Pancreas (tissue), 10 donors: ENCODE results near the gene CRABP1. TPM values are rescaled to one million over a fixed set of nuclear protein-coding genes. Genes with fewer than 3 reads are reported as not detected.

Experiments
- ATAC-seq, 4 donors: fragments of 200-7000 bp; cut with Tn5 transposase; one replicate each; pipeline versions ENCODE4 v1.8.0 to v1.9.1; 2020; ENCODE audit warnings: mild to moderate bottlenecking in 4 of 4, moderate library complexity in 4 of 4
- DNase-seq, 6 donors: peaks; one replicate each; pipeline ENCODE4 v3.0.0-alpha.2; 2020
- FAIRE-seq: peaks from 2 replicates; lab custom pipeline; 2012; peaks lifted over from hg19 to GRCh38; lab: Jason Lieb, UNC
- H3K27ac ChIP-seq, 4 donors: fragments of 200-600 bp; sonication (generic); 1 replicate in 3 of 4; 2 replicates in 1 of 4; pipeline versions ENCODE4 v1.5.0 to v1.8.0; 2020
- H3K27me3 ChIP-seq, 4 donors: fragments of 200-600 bp; one replicate each; pipeline ENCODE4 v1.8.0; 2021
- H3K36me3 ChIP-seq, 3 donors: fragments of 200-600 bp; sonication (generic) in 1 of 3; one replicate each; pipeline versions ENCODE4 v1.5.0 to v1.8.0; 2020 to 2021
- H3K4me1 ChIP-seq, 3 donors: fragments of 200-600 bp; one replicate each; pipeline ENCODE4 v1.8.0; 2021
- H3K4me3 ChIP-seq, 4 donors: fragments of 200-600 bp; sonication (generic) in 2 of 4; one replicate each; pipeline versions ENCODE4 v1.5.0 to v1.8.0; 2020 to 2021
- H3K9me3 ChIP-seq, 4 donors: fragments of 200-600 bp; one replicate each; pipeline ENCODE4 v1.8.0; 2021
- CTCF ChIP-seq, 4 donors: fragments of 200-600 bp; sonication (generic) in 3 of 4; IDR thresholded peaks; one replicate each; pipeline versions ENCODE4 v1.5.0 to v1.8.0; 2021; ENCODE audit warnings: antibody characterized with exemption in 4 of 4
- WGBS, 2 donors: extraction: QIAGEN DNeasy Blood & Tissue Kit; methylation state at CpG; one replicate each; pipeline ENCODE4 v1.1.7; 2013; 5-methylcytosine and 5-hydroxymethylcytosine counted together
- intact Hi-C, 3 donors: fragments of 100-400 bp; cut with DNase I; formaldehyde crosslinking; loops; one replicate each; pipeline versions ENCODE4 v1.11.1 to v1.14.2; 2022
- polyA plus RNA-seq, 2 donors: library from polyadenylated mRNA; stranded (reverse); fragments of 200-250 nt; gene quantifications; one replicate each; pipeline ENCODE4 v1.2.3, GENCODE V29; 2013
- total RNA-seq, 6 donors: library from RNA; stranded (reverse); fragmentation: NEBNext Ultra II Directional in 4 of 6; extraction: Animal tissue kit (Norgen Biotek cat#: 25700) in 4 of 6; gene quantifications; one replicate each; pipeline versions ENCODE4 v1.2.1 to v1.2.4, GENCODE V29; 2021 to 2023
- donor health status: healthy with polysubstance abuse.
- donor health status: DM: no; HTN: no; CAD: no; lungs with moderate emphysema.
- donor health status: DM: no; HTN: no; CAD: no.
- donor health status: control.
- donor health status: control.
- donor health status: Bipolar disorder and iron deficiency.
- donor health status: DM: yes; HTN: yes; CAD: no.
- donor health status: DM: no; HTN: no; CAD: no.
- donor health status: DM: no; HTN: no; CAD: no.
- donor health status: DM: yes; HTN: yes; CAD: no.

CRABP1 gene
- total and polyA plus RNA-seq, 8 donors: 0.20 to 11.8 (median 0.37) TPM; not detected in 3

GRCh38 chr15:78304216-78305066 lies 35.7 kb upstream of the CRABP1 start:
- no peaks in the 10 kb centered on the region for H3K4me1 ChIP-seq
- peaks cover 0 to 6% (median 0%) of the 10 kb centered on the region in 4 donors for H3K27me3 ChIP-seq
- H3K9me3 ChIP-seq: no peaks in the 10 kb centered on the region
- no peak overlapping the region for H3K27ac ChIP-seq
- no peak for DNase-seq
- WGBS, 2 donors: 51 to 55% methylated on average over 9 of the region's 9 CpGs
- no peak overlapping the region for H3K4me3 ChIP-seq
- intact Hi-C loops: loop anchor here (10.0 kb wide), 2 partner anchors 120 to 170 kb away; no protein-coding TSS in a partner anchor
- no peak for TF ChIP-seq CTCF (IDR thresholded peaks at IDR 0.05)
- no peak for FAIRE-seq
- ATAC-seq: no peak
- H3K36me3 ChIP-seq: no peaks in the 10 kb centered on the region

GRCh38 chr15:78306176-78306774 lies 33.9 kb upstream of the CRABP1 start:
- TF ChIP-seq CTCF (IDR thresholded peaks at IDR 0.05): no peak
- ATAC-seq: no peak
- intact Hi-C loops: loop anchor here (10.0 kb wide), 2 partner anchors 119 to 169 kb away; no protein-coding TSS in a partner anchor
- no peak overlapping the region for H3K27ac ChIP-seq
- no peak for FAIRE-seq
- no peaks in the 10 kb centered on the region for H3K36me3 ChIP-seq
- H3K27me3 ChIP-seq: peaks cover 0 to 6% (median 0%) of the 10 kb centered on the region in 4 donors
- DNase-seq: no peak
- no peaks in the 10 kb centered on the region for H3K4me1 ChIP-seq
- H3K4me3 ChIP-seq: no peak overlapping the region
- WGBS, 2 donors: 57 to 65% methylated on average over 3 of the region's 3 CpGs
- H3K9me3 ChIP-seq: no peaks in the 10 kb centered on the region

DNA sequence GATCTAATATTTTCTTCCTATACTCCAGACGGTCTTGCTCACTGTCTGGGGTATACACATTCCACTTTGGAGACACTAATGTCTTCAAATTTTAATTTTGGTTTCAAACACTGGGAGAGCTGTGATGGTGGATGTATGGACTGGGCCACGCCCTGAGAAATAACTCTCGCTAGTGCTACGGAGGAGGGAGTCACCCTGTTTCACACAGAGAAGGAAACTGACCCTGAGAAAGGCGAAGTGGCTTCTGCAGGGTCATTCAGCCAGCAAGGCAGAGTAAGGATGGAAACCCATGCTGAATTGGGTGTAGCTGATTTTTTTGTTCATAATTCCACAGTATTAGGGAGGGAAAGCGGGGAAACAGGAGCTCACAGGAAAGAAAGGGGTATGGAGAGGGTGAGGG lies 32.2 kb upstream of the CRABP1 start:
- no peak for DNase-seq
- Histone ChIP-seq H3K9me3 (no peaks in the 10 kb centered on the region), H3K4me1 (no peaks in the 10 kb centered on the region), H3K27ac (no peak overlapping the region), H3K36me3 (no peaks in the 10 kb centered on the region), H3K4me3 (no peak overlapping the region), H3K27me3 (peaks cover 0 to 1% (median 0%) of the 10 kb centered on the region in 4 donors)
- WGBS, 2 donors: 35 to 42% methylated on average over 6 of the region's 6 CpGs
- no peak for TF ChIP-seq CTCF (IDR thresholded peaks at IDR 0.05)
- intact Hi-C loops: loop anchor here (10.0 kb wide), 2 partner anchors 117 to 167 kb away; no protein-coding TSS in a partner anchor
- no peak for FAIRE-seq
- ATAC-seq: no peak

DNA sequence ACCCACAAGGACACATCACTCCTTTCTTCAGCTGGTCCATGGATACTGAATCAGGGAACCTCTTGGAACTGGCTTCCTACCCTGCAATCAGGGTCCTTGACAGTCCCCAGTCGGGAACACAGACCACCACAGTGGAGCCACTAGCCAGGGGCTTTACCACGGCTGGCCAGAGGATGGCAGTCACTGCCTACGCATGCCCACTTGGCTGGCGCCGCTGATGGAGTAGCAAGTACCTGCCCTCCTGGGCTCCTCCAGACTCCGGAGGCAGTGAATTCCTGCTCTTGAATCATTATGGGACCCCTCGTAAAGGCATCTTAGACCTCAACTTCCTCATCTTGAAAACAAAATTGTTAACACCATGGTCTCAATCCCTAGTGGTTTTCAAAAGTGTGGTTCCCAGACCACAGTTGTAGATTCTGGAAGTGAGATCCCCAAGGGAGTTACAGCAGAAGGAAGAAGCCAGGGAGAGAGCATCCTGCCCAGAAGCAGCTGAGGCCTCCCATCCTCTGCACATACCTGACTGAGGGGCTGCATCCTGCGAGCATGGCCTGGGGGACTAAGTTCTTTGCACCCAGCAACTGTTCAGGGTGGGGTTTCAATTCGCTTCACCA lies 31.6 kb upstream of the CRABP1 start:
- Histone ChIP-seq H3K27ac (no peak overlapping the region), H3K4me1 (no peaks in the 10 kb centered on the region), H3K27me3 (no peaks in the 10 kb centered on the region), H3K4me3 (no peak overlapping the region), H3K36me3 (no peaks in the 10 kb centered on the region), H3K9me3 (no peaks in the 10 kb centered on the region)
- 15 to 21% methylated on average over 9 of the region's 9 CpGs for WGBS, 2 donors
- intact Hi-C loops: loop anchor here (10.0 kb wide), 2 partner anchors 116 to 166 kb away; no protein-coding TSS in a partner anchor
- ATAC-seq (peak; percentile 67 to 93 (median 91)), FAIRE-seq (no peak), DNase-seq (peak in 5 of 6 donors; percentile 41 to 83 (median 56))
- peak; percentile 12 to 68 (median 57) for TF ChIP-seq CTCF (IDR thresholded peaks at IDR 0.05)
